Body of pancreas (tissue), 4 donors: ENCODE results near the gene TDRD7.

Source experiments
- CTCF ChIP-seq, 7 experiments: fragments of 450-650 bp in 4 of 7; fragments of 200-600 bp in 3 of 7; sonication (generic) in 3 of 7; IDR thresholded peaks; one replicate each; pipeline ENCODE4 v1.5.1; 2016 to 2019; ENCODE audit warnings: antibody characterized with exemption in 7 of 7
- POLR2A ChIP-seq, 3 donors: fragments of 450-650 bp; IDR thresholded peaks; one replicate each; pipeline ENCODE4 v1.6.1; 2016; ENCODE audit warnings: antibody characterized with exemption in 3 of 3, mild to moderate bottlenecking in 2 of 3

- TF ChIP-seq CTCF (IDR thresholded peaks at IDR 0.05) (no peak), POLR2A (IDR thresholded peaks at IDR 0.05) (no peak)
Observed at GRCh38 chr9:97518166-97518908, 106.4 kb downstream of the TDRD7 start.
